Measurements from ENCODE around the gene NFIA. TPM values are rescaled to one million over a fixed set of nuclear protein-coding genes. Genes with fewer than 3 reads are reported as not detected.

Gene NFIA
- total and polyA plus RNA-seq, 2 donors (not counting 1 experiment from before 2014, with no cell fraction given) = 0.28 to 0.54 TPM

GRCh38 chr1:61469365-61469764 lies 387.0 kb downstream of the NFIA start:
- ChIA-PET POLR2A (no interaction called here), CTCF (no interaction called here)
- no peaks in the 10 kb centered on the region for H3K79me2 ChIP-seq (ENCODE audit: control insufficient read depth, insufficient read depth, low read length)
- no peak overlapping the region for H3K4me3 Mint-ChIP-seq
- H2AFZ ChIP-seq (ENCODE audit: insufficient read depth, low read depth, low read length, poor library complexity, severe bottlenecking) = no peak overlapping the region
- no peak overlapping the region for H3K4me3 ChIP-seq (ENCODE audit: control extremely low read depth in 1 of 5, extremely low read depth in 1 of 5, insufficient read depth in 1 of 5, low read depth in 2 of 5, low read length in 4 of 5)
- no peak for TF ChIP-seq CTCF (IDR thresholded peaks at IDR 0.05)
- no peak for TF ChIP-seq EZH2 (IDR thresholded peaks at IDR 0.05; ENCODE audit: borderline replicate concordance, insufficient read depth, low read depth, low read length, poor library complexity, severe bottlenecking)
- peaks cover 3% of the 10 kb centered on the region for H3K27me3 Mint-ChIP-seq
- WGBS (ENCODE audit: insufficient coverage) = no CpG with 5 or more reads among the region's 1 CpG
- H3K4me1 ChIP-seq (ENCODE audit: control insufficient read depth in 2 of 2, insufficient read depth in 2 of 2, low read length in 2 of 2) = no peaks in the 10 kb centered on the region
- H3K9me3 ChIP-seq (ENCODE audit: control extremely low read depth in 1 of 3, control insufficient read depth in 2 of 3, insufficient read depth in 1 of 3, low read length in 2 of 3) = no peaks in the 10 kb centered on the region
- no peaks in the 10 kb centered on the region for H3K36me3 ChIP-seq (replicated peaks in 1 of 2; ENCODE audit: control extremely low read depth in 1 of 2, control insufficient read depth in 1 of 2, extremely low read depth in 1 of 2, insufficient read depth in 2 of 2, low read length in 1 of 2)
- no peak for ATAC-seq (ENCODE audit: low read depth)
- H3K4me2 ChIP-seq (replicated peaks; ENCODE audit: low read depth, low read length, poor library complexity, severe bottlenecking) = no peak overlapping the region
- H3K27me3 ChIP-seq (replicated peaks in 1 of 4; ENCODE audit: control extremely low read depth in 1 of 4, control insufficient read depth in 3 of 4, insufficient read depth in 4 of 4, low read length in 3 of 4) = no peaks in the 10 kb centered on the region
- intact Hi-C loops (cut with micrococcal nuclease) = no loop called here
- no peak overlapping the region for H3K27ac ChIP-seq (ENCODE audit: low read length in 2 of 2)
- H3K9ac ChIP-seq (ENCODE audit: low read length) = no peak overlapping the region
- H4K20me1 ChIP-seq (ENCODE audit: control insufficient read depth, insufficient read depth, low read length, poor library complexity, severe bottlenecking) = no peaks in the 10 kb centered on the region
- H3K4me1 Mint-ChIP-seq = no peaks in the 10 kb centered on the region
- H3K9me3 Mint-ChIP-seq (ENCODE audit: insufficient read depth) = no peaks in the 10 kb centered on the region
- no peak overlapping the region for H3K27ac Mint-ChIP-seq
- no peak for DNase-seq

- H3K4me2 ChIP-seq (replicated peaks; ENCODE audit: low read depth, low read length, poor library complexity, severe bottlenecking) = no peak overlapping the region
- H3K9ac ChIP-seq (ENCODE audit: low read length) = no peak overlapping the region
- H3K79me2 ChIP-seq (ENCODE audit: control insufficient read depth, insufficient read depth, low read length) = no peaks in the 10 kb centered on the region
- intact Hi-C loops (cut with micrococcal nuclease) = no loop called here
- ChIA-PET POLR2A (no interaction called here), CTCF (no interaction called here)
- H3K4me3 Mint-ChIP-seq = no peak overlapping the region
- no peaks in the 10 kb centered on the region for H3K9me3 Mint-ChIP-seq (ENCODE audit: insufficient read depth)
- no peaks in the 10 kb centered on the region for H3K9me3 ChIP-seq (ENCODE audit: control extremely low read depth in 1 of 3, control insufficient read depth in 2 of 3, insufficient read depth in 1 of 3, low read length in 2 of 3)
- 58% methylated on average over 3 of the region's 3 CpGs for WGBS (ENCODE audit: insufficient coverage)
- DNase-seq (no peak), ATAC-seq (ENCODE audit: low read depth) (no peak)
- H3K27me3 Mint-ChIP-seq = no peaks in the 10 kb centered on the region
- H3K27me3 ChIP-seq (replicated peaks in 1 of 4; ENCODE audit: control extremely low read depth in 1 of 4, control insufficient read depth in 3 of 4, insufficient read depth in 4 of 4, low read length in 3 of 4) = no peaks in the 10 kb centered on the region
- H3K4me1 Mint-ChIP-seq = no peaks in the 10 kb centered on the region
- no peak overlapping the region for H3K27ac ChIP-seq (ENCODE audit: low read length in 2 of 2)
- H3K4me3 ChIP-seq (ENCODE audit: control extremely low read depth in 1 of 5, extremely low read depth in 1 of 5, insufficient read depth in 1 of 5, low read depth in 2 of 5, low read length in 4 of 5) = no peak overlapping the region
- H4K20me1 ChIP-seq (ENCODE audit: control insufficient read depth, insufficient read depth, low read length, poor library complexity, severe bottlenecking) = no peaks in the 10 kb centered on the region
- no peak overlapping the region for H2AFZ ChIP-seq (ENCODE audit: insufficient read depth, low read depth, low read length, poor library complexity, severe bottlenecking)
- no peaks in the 10 kb centered on the region for H3K4me1 ChIP-seq (ENCODE audit: control insufficient read depth in 2 of 2, insufficient read depth in 2 of 2, low read length in 2 of 2)
- TF ChIP-seq EZH2 (IDR thresholded peaks at IDR 0.05; ENCODE audit: borderline replicate concordance, insufficient read depth, low read depth, low read length, poor library complexity, severe bottlenecking) = no peak
- TF ChIP-seq CTCF (IDR thresholded peaks at IDR 0.05) = no peak
- H3K27ac Mint-ChIP-seq = no peak overlapping the region
- no peaks in the 10 kb centered on the region for H3K36me3 ChIP-seq (replicated peaks in 1 of 2; ENCODE audit: control extremely low read depth in 1 of 2, control insufficient read depth in 1 of 2, extremely low read depth in 1 of 2, insufficient read depth in 2 of 2, low read length in 1 of 2)
Measured at GRCh38 chr1:61472876-61473275, 390.5 kb downstream of the NFIA start.

Data from B cell (primary cell).